Keratinocyte (primary cell): ENCODE data around the gene KHSRP. TPM values are rescaled to one million over a fixed set of nuclear protein-coding genes. Genes with fewer than 3 reads are reported as not detected.

Experiments used
- DNase-seq: peaks from one replicate; pipeline ENCODE4 v3.0.0-alpha.2; 2011; ENCODE audit warnings: low read depth, missing footprints, low spot score
- FAIRE-seq: peaks from 2 replicates; lab custom pipeline; 2011; peaks lifted over from hg19 to GRCh38; lab: Jason Lieb, UNC
- H2AFZ ChIP-seq: 2 replicates; pipeline ENCODE4 v1.6.0; 2012; ENCODE audit warnings: low read length, control low read depth, inconsistent platforms; ENCODE audit not compliant: control insufficient read depth
- H3K27ac ChIP-seq: 2 replicates; pipeline ENCODE4 v1.5.1; 2011; ENCODE audit warnings: low read length; ENCODE audit not compliant: control insufficient read depth, insufficient read depth
- H3K27me3 ChIP-seq: 3 replicates; pipeline ENCODE4 v1.6.0; 2011; ENCODE audit warnings: low read length; ENCODE audit not compliant: control insufficient read depth, insufficient read depth; ENCODE audit errors: extremely low read depth
- H3K36me3 ChIP-seq, 2 experiments: 2 replicates in 1 of 2; 3 replicates in 1 of 2; pipeline ENCODE4 v1.5.1; 2011; ENCODE audit warnings: low read length in 2 of 2, mild to moderate bottlenecking in 1 of 2; ENCODE audit not compliant: control insufficient read depth in 2 of 2, insufficient read depth in 2 of 2; ENCODE audit errors: extremely low read depth in 1 of 2
- H3K4me1 ChIP-seq: 3 replicates; pipeline ENCODE4 v1.5.1; 2011; ENCODE audit warnings: low read length; ENCODE audit not compliant: control insufficient read depth, insufficient read depth; ENCODE audit errors: extremely low read depth
- H3K4me2 ChIP-seq: 3 replicates; pipeline ENCODE4 v1.6.0; 2011; ENCODE audit warnings: low read depth, low read length; ENCODE audit not compliant: control insufficient read depth, insufficient read depth; ENCODE audit errors: extremely low read depth
- H3K4me3 ChIP-seq, 3 experiments: fragments of 200-600 bp in 1 of 3; sonication (generic) in 1 of 3; 2 replicates in 2 of 3; 3 replicates in 1 of 3; pipeline ENCODE4 v1.5.1; 2011 to 2016; ENCODE audit warnings: low read length in 3 of 3, mild to moderate bottlenecking in 3 of 3, control low read depth in 2 of 3, inconsistent platforms in 1 of 3, low read depth in 1 of 3, mixed read lengths in 1 of 3, mixed run types in 1 of 3, moderate library complexity in 1 of 3; ENCODE audit not compliant: control insufficient read depth in 2 of 3, insufficient read depth in 2 of 3; ENCODE audit errors: extremely low read depth in 1 of 3
- H3K79me2 ChIP-seq: 2 replicates; pipeline ENCODE4 v1.6.0; 2012; ENCODE audit warnings: low read length; ENCODE audit not compliant: control insufficient read depth, insufficient read depth
- H3K9ac ChIP-seq: 3 replicates; pipeline ENCODE4 v1.6.0; 2011; ENCODE audit warnings: low read length; ENCODE audit not compliant: control insufficient read depth, insufficient read depth; ENCODE audit errors: extremely low read depth
- H3K9me1 ChIP-seq: 3 replicates; pipeline ENCODE4 v1.6.0; 2011; ENCODE audit warnings: low read length; ENCODE audit not compliant: control insufficient read depth, insufficient read depth; ENCODE audit errors: extremely low read depth
- H3K9me3 ChIP-seq: 2 replicates; pipeline ENCODE4 v1.5.1; 2012; ENCODE audit warnings: low read depth, low read length; ENCODE audit not compliant: control insufficient read depth
- H4K20me1 ChIP-seq: 3 replicates; pipeline ENCODE4 v1.6.0; 2011; ENCODE audit warnings: low read length; ENCODE audit not compliant: control insufficient read depth, insufficient read depth; ENCODE audit errors: extremely low read depth
- EZH2 ChIP-seq: IDR thresholded peaks from one replicate; pipeline ENCODE4 v1.6.1; 2012; ENCODE audit warnings: inconsistent platforms, mild to moderate bottlenecking, low read length, moderate library complexity
- dilution Hi-C: fragments of 300-500 bp; cut with MboI; formaldehyde crosslinking; loops from one replicate; pipeline ENCODE4 v1.7.0; 2020; ENCODE audit warnings: low sequenced_read_pairs; ENCODE audit not compliant: extremely low pct_ligation_motif_present
- polyA plus RNA-seq, 5 experiments: library from polyadenylated mRNA; depleted of rRNA in 3 of 5; stranded (reverse) in 3 of 5; stranded (forward) in 1 of 5; unstranded in 1 of 5; fragments of >200 nt; gene quantifications; 1 replicate in 1 of 5; 2 replicates in 3 of 5; 3 replicates in 1 of 5; pipeline versions ENCODE4 v1.2.1 to v1.2.3, GENCODE V29; 2011 to 2012; ENCODE audit warnings: missing spikeins in 2 of 5, low read depth in 1 of 5, low replicate concordance in 1 of 5
- TF ChIP-seq, protein P1 (sequence below), 3 experiments: IDR thresholded peaks in 1 of 3; conservative IDR thresholded peaks in 1 of 3; optimal IDR thresholded peaks in 1 of 3; 2 replicates in 2 of 3; 3 replicates in 1 of 3; pipeline versions ENCODE3 to v1.5.1; 2011; ENCODE audit warnings: low read length in 3 of 3, mild to moderate bottlenecking in 3 of 3, moderate library complexity in 2 of 3, control low read depth in 1 of 3, inconsistent platforms in 1 of 3; ENCODE audit not compliant: insufficient read depth in 2 of 3; ENCODE audit errors: extremely low read depth in 1 of 3

The KHSRP gene
- polyA plus RNA-seq, 1 donor (not counting 4 experiments of a cell fraction or from before 2014, with no cell fraction given): 56.6 TPM

DNA sequence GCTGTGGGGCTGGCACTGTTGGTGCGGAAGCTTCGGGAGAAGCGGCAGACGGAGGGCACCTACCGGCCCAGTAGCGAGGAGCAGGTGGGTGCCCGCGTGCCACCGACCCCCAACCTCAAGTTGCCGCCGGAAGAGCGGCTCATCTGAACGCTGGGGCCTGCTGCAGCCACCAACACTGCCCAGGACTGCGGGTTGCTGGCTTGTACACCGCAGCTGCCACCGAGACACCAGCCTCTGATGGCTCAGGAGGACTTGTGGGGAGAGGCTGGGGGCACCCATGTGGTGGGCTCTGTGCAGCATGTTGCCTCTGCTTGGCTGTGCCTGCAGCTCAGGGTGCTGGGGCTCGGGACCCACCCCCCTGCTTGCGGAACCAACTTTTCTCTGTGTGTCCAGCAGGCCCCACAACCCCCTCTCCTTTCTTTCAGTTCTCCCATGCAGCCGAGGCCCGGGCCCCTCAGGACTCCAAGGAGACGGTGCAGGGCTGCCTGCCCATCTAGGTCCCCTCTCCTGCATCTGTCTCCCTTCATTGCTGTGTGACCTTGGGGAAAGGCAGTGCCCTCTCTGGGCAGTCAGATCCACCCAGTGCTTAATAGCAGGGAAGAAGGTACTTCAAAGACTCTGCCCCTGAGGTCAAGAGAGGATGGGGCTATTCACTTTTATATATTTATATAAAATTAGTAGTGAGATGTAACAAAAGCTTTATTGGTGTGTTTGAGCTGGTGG lies 42.1 kb upstream of the KHSRP start:
- no peaks in the 10 kb centered on the region for H3K9me1 ChIP-seq
- DNase-seq: no peak
- H3K4me1 ChIP-seq: peaks cover 9% of the 10 kb centered on the region
- H3K9me3 ChIP-seq: no peaks in the 10 kb centered on the region
- no peak overlapping the region for H3K4me3 ChIP-seq
- dilution Hi-C loops: no loop called here
- peaks cover 0 to 6% of the 10 kb centered on the region in 2 experiments for H3K36me3 ChIP-seq
- H3K27me3 ChIP-seq: no peaks in the 10 kb centered on the region
- H3K27ac ChIP-seq: no peak overlapping the region
- no peak for FAIRE-seq
- H3K4me2 ChIP-seq: no peak overlapping the region
- TF ChIP-seq, protein P1, sequence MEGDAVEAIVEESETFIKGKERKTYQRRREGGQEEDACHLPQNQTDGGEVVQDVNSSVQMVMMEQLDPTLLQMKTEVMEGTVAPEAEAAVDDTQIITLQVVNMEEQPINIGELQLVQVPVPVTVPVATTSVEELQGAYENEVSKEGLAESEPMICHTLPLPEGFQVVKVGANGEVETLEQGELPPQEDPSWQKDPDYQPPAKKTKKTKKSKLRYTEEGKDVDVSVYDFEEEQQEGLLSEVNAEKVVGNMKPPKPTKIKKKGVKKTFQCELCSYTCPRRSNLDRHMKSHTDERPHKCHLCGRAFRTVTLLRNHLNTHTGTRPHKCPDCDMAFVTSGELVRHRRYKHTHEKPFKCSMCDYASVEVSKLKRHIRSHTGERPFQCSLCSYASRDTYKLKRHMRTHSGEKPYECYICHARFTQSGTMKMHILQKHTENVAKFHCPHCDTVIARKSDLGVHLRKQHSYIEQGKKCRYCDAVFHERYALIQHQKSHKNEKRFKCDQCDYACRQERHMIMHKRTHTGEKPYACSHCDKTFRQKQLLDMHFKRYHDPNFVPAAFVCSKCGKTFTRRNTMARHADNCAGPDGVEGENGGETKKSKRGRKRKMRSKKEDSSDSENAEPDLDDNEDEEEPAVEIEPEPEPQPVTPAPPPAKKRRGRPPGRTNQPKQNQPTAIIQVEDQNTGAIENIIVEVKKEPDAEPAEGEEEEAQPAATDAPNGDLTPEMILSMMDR (optimal IDR thresholded peaks at IDR 0.05 in 1 of 3, IDR thresholded peaks at IDR 0.05 in 1 of 3, conservative IDR thresholded peaks at IDR 0.05 in 1 of 3; ENCODE audit: extremely low read depth in 1 of 3, insufficient read depth in 2 of 3, low read length in 3 of 3): no peak
- no peak for TF ChIP-seq EZH2
- H2AFZ ChIP-seq: no peak overlapping the region
- no peaks in the 10 kb centered on the region for H3K79me2 ChIP-seq
- H3K9ac ChIP-seq: no peak overlapping the region
- H4K20me1 ChIP-seq: no peaks in the 10 kb centered on the region

GRCh38 chr19:6465663-6466062 lies 41.1 kb upstream of the KHSRP start:
- DNase-seq: no peak
- dilution Hi-C loops: no loop called here
- Histone ChIP-seq H3K27me3 (no peaks in the 10 kb centered on the region), H3K36me3 (peaks cover 0 to 6% of the 10 kb centered on the region in 2 experiments), H3K4me3 (no peak overlapping the region), H3K4me1 (peaks cover 9% of the 10 kb centered on the region), H3K9ac (no peak overlapping the region), H3K9me1 (no peaks in the 10 kb centered on the region), H3K27ac (no peak overlapping the region), H4K20me1 (no peaks in the 10 kb centered on the region), H3K79me2 (no peaks in the 10 kb centered on the region), H3K4me2 (no peak overlapping the region), H3K9me3 (no peaks in the 10 kb centered on the region), H2AFZ (no peak overlapping the region)
- no peak for FAIRE-seq
- TF ChIP-seq EZH2: no peak
- TF ChIP-seq, protein P1 (optimal IDR thresholded peaks at IDR 0.05 in 1 of 3, IDR thresholded peaks at IDR 0.05 in 1 of 3, conservative IDR thresholded peaks at IDR 0.05 in 1 of 3; ENCODE audit: extremely low read depth in 1 of 3, insufficient read depth in 2 of 3, low read length in 3 of 3): no peak
